GM19239 (cell line): ENCODE results near the gene STING1.
"Not testable (repeated sequence)": the region's sequence is repeated elsewhere in the genome, so short reads cannot be mapped to it uniquely, and the experiment has no call there.

ENCODE experiments used
- DNase-seq: peaks from one replicate; pipeline ENCODE4 v3.0.0; 2011; ENCODE audit warnings: low spot score; ENCODE audit not compliant: insufficient read length
- FAIRE-seq: peaks from 2 replicates; lab custom pipeline; 2011; peaks lifted over from hg19 to GRCh38; lab: Jason Lieb, UNC

The STING1 gene

GRCh38 chr5:139482050-139482889, at the start of gene STING1:
TSS of gene STING1 (minus strand) at chr5:139482758. CDS start at chr5:139481704, 1,054 bp downstream.
- FAIRE-seq (peak; percentile 96), DNase-seq (no peak)

- DNase-seq (no peak), FAIRE-seq (peak; percentile 56)
Observed at GRCh38 chr5:139531772-139532169, 49.2 kb upstream of the STING1 start.

DNA sequence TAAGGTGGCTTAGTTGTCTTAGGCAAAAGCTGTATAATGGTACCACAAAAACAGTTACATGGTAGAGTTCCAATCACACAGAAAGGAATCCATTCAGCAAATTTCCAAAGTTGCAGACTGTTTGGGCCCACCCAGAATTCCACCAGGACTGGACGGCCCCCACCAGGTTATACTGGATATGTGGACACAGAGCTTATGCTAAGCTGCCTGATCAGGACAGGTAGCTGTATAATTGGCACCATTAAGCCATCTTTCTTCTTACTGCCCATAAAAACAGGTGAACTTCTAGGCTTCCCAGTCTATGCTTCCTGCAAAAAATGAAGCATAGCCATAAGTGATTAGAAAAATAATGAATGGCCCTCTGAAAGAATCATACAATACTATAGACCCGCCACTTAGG, 47.5 kb upstream of the STING1 start:
- FAIRE-seq, DNase-seq: not testable (repeated sequence)

- DNase-seq, FAIRE-seq: not testable (repeated sequence)
Observed at GRCh38 chr5:139528695-139529094, 46.1 kb upstream of the STING1 start.

DNA sequence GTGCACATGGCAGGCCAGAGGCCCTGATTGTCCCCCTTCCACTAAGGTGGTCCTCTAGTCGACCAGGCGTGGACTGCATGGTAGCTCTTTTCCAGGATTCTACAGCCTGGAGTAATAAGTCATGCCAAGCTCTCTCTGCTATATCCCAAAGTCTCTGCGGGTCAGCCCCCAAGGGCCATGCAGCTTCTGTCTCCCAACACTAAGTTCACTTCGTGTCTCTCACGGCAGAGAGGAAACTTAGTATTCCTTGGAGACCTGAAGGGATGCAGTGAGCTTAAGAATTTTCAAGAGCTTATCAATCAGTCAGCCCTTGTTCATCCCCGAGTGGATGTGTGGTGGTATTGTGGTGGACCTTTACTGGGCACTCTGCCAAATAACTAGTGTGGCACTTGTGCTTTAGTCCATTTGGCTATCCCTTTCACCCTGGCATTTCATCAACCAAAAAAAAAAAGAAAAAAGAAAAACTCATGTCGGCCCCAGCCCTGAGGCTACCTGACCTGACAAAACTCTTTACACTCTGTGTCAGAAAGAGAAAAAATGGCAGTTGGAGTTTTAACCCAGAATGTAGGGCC, 45.4 kb upstream of the STING1 start:
- FAIRE-seq, DNase-seq: not testable (repeated sequence)

DNA sequence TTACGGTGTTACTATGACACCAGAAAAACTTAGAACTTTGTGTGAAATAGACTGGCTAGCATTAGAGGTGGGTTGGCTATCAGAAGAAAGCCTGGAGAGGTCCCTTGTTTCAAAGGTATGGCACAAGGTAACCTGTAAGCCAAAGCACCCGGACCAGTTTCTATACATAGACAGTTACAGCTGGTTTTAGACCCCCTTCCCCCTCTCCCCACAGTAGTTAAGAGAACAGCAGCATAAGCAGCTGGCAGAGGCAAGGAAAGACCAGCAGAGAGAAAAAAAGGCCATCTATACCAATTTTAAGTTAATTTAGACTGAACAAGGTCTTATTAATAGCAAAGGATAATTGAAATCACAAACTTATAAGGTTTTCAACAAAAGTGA, 44.5 kb upstream of the STING1 start:
- DNase-seq, FAIRE-seq: not testable (repeated sequence)

GRCh38 chr5:139526309-139527089, 43.9 kb upstream of the STING1 start:
- not testable (repeated sequence) for DNase-seq, FAIRE-seq

DNA sequence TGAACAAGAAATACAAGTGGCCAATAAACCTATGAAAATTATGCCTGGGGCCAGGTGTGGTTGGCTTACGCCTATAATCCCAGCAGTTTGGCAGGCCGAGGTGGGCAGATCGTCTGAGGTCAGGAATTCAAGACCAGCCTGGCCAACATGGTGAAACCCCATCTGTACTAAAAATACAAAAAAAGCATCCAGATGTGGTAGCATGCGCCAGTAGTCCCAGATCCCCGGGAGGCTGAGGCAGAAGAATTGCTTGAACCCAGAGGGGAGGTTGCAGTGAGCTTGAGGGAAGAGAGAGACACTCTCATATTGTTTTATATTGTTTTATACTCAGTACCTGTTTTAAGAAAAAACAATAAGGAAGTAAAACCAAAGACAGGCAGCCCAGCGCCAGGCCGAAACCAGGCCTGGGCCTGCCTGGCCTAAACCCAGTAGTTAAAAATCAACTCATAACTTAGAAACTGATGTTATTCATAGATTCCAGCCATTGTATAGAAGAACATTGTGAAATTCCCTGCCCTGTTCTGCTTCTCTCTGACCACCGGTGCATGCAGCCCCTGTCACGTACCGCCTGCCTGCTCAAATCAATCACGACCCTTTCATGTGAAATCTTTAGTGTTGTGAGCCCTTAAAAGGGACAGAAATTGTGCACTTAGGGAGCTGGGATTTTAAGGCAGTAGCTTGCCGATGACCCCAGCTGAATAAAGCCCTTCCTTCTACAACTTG, 43.2 kb upstream of the STING1 start:
- DNase-seq, result not testable (repeated sequence)
- peak; percentile 98 for FAIRE-seq

DNA sequence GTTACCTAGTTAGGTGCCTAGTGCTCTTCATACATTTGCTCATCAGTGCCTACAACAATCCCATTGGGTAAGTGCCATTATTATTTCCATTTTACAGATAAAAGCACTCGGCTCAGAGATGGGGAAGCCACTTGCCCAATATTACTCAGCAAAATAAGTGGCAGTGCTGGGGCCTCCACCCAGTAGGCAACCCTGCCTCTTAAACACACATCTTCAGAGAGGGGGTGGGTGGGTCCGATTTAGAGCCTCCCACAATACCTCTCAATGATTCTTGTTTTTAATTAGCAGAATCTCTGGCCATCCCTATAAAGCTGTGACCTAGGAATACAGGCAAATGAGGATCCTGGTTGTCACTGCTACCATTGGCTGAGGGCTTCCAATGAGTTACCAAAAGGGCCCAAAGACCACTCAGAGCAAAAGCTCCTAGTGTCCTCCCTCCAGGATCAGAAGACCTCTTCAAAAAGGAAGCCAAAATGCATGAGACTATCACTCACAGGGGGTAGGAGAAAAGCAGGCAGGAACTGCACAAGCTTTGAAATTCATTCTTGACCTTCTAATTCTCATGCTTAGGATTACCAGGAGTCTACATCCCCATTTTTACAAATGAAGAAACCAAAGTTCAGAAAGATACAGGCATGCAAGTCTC, 42.5 kb upstream of the STING1 start:
- no peak for DNase-seq
- no peak for FAIRE-seq

DNA sequence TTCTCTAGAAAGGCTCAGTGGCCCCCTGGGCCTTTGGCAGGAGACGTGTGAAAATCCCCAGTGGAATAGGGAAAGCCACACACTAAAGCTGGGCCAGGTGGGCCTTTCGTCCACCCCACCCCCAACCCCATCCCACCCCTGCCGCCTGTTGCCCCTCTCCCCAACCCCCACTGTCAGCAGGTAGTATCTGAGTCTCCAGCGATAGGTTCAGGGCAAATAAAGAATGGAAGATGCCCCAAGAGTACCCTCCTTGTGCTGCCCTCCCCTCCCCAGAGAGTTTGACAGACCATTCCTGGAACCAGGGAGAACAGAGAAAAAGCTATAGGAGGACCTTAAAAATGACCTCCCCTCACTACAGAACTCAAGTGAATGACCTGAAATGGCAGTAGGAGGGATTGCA, 41.9 kb upstream of the STING1 start:
- DNase-seq (no peak), FAIRE-seq (no peak)

GRCh38 chr5:139523635-139524445, 41.3 kb upstream of the STING1 start:
- FAIRE-seq (peak; percentile 14), DNase-seq (no peak)

- DNase-seq, result peak; percentile 75
- peak; percentile 62 for FAIRE-seq
Observed at GRCh38 chr5:139517683-139518564, 35.4 kb upstream of the STING1 start.

DNA sequence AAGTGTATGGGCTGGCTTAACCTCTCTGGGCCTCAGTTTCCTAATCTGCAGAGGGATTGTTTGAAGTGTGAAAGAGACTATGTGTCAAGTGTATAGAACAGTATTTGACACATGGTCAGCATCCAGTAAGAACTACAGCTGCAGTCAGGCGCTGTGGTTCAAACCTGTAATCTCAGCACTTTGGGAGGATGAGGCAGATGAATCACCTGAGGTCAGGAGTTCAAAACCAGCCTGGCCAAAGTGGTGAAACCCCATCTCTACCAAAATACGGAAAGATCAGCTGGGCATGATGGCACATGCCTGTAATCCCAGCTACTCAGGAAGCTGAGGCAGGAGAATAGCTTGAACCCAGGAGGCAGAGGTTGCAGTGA, 31.9 kb upstream of the STING1 start:
- DNase-seq (no peak), FAIRE-seq (no peak)

DNA sequence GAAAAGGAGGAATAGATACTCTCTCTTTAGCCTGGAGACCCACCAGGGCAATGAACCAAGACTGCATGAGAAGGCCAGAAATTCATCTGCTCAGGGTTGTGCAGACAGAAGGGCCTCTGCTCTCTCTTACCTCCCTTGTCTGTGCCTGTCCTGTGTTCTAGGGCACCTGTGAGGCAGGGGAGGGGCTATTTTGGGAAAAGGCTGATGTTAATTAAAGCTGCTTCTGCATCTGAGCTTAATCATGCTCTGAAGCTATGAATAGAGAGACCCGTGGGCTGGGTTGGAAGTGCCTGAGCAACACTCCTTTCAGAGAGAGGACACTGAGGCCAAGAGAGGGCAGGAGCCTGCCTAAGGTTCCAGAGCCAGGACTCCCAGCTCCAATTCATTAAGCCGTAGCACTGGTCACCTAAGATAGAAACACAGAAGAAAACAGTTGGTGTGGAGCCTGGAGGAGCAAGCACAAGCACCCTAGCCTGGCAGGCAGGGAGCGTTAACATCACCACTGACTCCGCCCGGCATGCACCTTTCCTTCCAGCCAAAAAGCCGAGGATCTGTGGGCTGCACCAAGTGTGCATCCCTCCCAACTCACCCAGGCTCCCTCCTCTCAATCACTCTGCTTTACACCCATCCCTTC, 31.4 kb upstream of the STING1 start:
- no peak for DNase-seq
- no peak for FAIRE-seq

- FAIRE-seq (peak; percentile 68), DNase-seq (peak; percentile 31)
Observed at GRCh38 chr5:139513434-139513833, 30.9 kb upstream of the STING1 start.

GRCh38 chr5:139512786-139513390, 30.3 kb upstream of the STING1 start:
- FAIRE-seq (no peak), DNase-seq (no peak)

DNA sequence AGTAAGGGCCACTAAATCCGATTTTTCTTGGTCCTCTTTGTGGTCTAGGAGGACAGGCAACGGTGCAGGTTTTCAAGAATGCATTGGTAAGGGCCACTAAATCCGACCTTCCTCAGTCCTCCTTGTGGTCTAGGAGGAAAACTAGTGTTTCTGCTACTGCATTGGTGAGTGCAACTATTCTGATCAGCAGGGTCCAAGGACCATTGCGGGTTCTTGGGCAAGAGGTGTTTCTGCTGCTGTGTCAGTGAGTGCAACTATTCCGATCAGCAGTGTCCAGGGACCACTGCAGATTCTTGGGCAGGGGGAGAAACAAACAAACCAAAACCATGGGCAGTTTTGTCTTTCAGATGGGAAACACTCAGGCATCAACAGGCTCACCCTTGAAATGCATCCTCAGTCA, 22.2 kb upstream of the STING1 start:
- DNase-seq, FAIRE-seq: not testable (repeated sequence)
